ENCODE results near the gene PDE6C. TPM values are rescaled to one million over a fixed set of nuclear protein-coding genes. Genes with fewer than 3 reads are reported as not detected.

PDE6C gene
- total RNA-seq, 5 donors from 2014 or later (not counting 1 experiment from before 2014, with no cell fraction given) = not detected

DNA sequence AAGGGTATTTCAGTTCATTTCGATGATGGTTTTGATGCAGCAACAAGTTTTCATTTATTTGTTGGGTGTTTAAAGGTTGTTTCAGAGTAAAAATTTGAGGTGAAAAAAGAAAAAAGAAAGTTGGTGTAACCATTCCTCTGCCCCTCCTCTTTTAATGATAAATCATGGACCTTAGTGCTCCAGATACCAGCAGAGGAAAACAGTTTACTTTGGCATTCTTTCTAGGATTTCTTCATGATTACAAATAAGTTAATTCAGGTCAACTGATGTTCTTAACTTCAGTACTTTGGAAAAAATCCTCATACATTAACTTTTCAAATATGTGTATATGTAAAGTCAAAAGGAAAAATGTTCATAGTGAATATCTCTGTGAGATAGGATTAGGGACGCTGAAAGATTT is 9.3 kb upstream of the PDE6C start:
- ChIA-PET CTCF (no interaction called here), POLR2A (no interaction called here)
- Mint-ChIP-seq H3K9me3 (peaks cover 0 to 13% (median 2%) of the 10 kb centered on the region in 3 donors), H3K27ac (no peak overlapping the region), H3K27me3 (peaks cover 37 to 58% of the 10 kb centered on the region in 2 donors), H3K36me3 (no peaks in the 10 kb centered on the region), H3K4me3 (no peak overlapping the region), H3K4me1 (no peaks in the 10 kb centered on the region)
- Histone ChIP-seq H3K4me1 (ENCODE audit: control insufficient read depth in 1 of 2, extremely low read depth in 1 of 2, insufficient read depth in 2 of 2, low read length in 2 of 2) (no peaks in the 10 kb centered on the region), H3K4me3 (ENCODE audit: control insufficient read depth in 1 of 2, extremely low read depth in 1 of 2, low read length in 1 of 2) (no peak overlapping the region), H3K9me3 (no peaks in the 10 kb centered on the region), H3K36me3 (ENCODE audit: control insufficient read depth in 2 of 2, extremely low read depth in 1 of 2, insufficient read depth in 1 of 2, low read length in 1 of 2) (no peaks in the 10 kb centered on the region), H3K27me3 (replicated peaks in 1 of 2; ENCODE audit: control insufficient read depth in 2 of 2, extremely low read depth in 1 of 2, insufficient read depth in 2 of 2, low read length in 1 of 2) (peaks cover 6 to 26% of the 10 kb centered on the region in 2 experiments), H3K27ac (ENCODE audit: low read length) (no peak overlapping the region)
- whole genome bisulfite sequencing (ENCODE audit: insufficient coverage) = no CpG with 5 or more reads among the region's 2 CpGs
- ATAC-seq (replicated peaks in 1 of 4) (no peak), DNase-seq (no peak)

DNA sequence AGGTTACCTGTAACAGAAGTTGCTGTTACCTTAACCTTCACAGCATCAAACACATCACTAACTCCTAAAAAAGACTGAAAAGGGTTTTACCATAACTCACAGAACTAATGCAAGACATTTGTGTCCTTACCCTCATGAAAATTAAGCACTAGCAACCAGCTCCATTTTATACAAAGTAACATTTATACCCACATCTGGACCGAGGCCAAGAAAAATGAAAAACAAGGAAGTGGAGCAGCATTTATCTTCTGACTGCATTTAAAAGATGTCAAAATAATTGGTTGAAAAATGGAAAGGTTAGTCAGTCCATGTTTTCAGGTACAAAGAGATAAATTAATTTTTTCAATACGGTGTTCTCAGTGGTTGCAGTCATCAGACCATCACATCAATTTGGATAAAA is 8.2 kb upstream of the PDE6C start:
- Histone ChIP-seq H3K27ac (ENCODE audit: low read length) (no peak overlapping the region), H3K9me3 (no peaks in the 10 kb centered on the region), H3K4me3 (ENCODE audit: control insufficient read depth in 1 of 2, extremely low read depth in 1 of 2, low read length in 1 of 2) (no peak overlapping the region), H3K4me1 (ENCODE audit: control insufficient read depth in 1 of 2, extremely low read depth in 1 of 2, insufficient read depth in 2 of 2, low read length in 2 of 2) (no peaks in the 10 kb centered on the region), H3K36me3 (ENCODE audit: control insufficient read depth in 2 of 2, extremely low read depth in 1 of 2, insufficient read depth in 1 of 2, low read length in 1 of 2) (no peaks in the 10 kb centered on the region), H3K27me3 (replicated peaks in 1 of 2; ENCODE audit: control insufficient read depth in 2 of 2, extremely low read depth in 1 of 2, insufficient read depth in 2 of 2, low read length in 1 of 2) (peaks cover 6 to 23% of the 10 kb centered on the region in 2 experiments)
- ChIA-PET CTCF (interaction anchor here in 1 of 2 donors (0.6 kb wide), 1 partner anchor 42 kb away, joined by 3 read pairs; no protein-coding TSS in a partner anchor), POLR2A (no interaction called here)
- Mint-ChIP-seq H3K4me1 (no peaks in the 10 kb centered on the region), H3K4me3 (no peak overlapping the region), H3K27me3 (peaks cover 37 to 61% of the 10 kb centered on the region in 2 donors), H3K36me3 (no peaks in the 10 kb centered on the region), H3K9me3 (peaks cover 0 to 13% (median 2%) of the 10 kb centered on the region in 3 donors), H3K27ac (no peak overlapping the region)
- DNase-seq = no peak
- ATAC-seq (replicated peaks in 1 of 4) = no peak
- no CpG with 5 or more reads among the region's 2 CpGs for WGBS (ENCODE audit: insufficient coverage)

DNA sequence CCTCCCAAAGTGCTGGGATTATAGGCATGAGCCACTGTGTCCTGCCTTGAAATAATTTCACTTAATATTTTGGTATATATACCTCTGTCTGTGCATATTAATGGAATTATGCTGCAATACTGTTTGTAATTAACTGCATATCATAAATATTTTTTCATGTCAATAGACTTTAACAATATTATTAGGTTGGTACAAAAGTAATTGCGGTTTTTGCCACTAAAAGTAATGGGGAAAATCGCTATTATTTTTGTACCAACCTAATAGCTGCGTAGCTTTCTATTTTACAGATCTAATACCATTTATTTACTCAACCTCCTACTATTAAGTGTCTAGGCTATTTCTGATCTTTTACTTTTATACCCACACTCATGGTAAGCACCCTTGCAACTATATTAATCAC is 3.9 kb upstream of the PDE6C start:
- no peaks in the 10 kb centered on the region for H3K9me3 ChIP-seq
- ChIA-PET CTCF (no interaction called here), POLR2A (no interaction called here)
- Mint-ChIP-seq H3K9me3 (peaks cover 0 to 13% (median 2%) of the 10 kb centered on the region in 3 donors), H3K27ac (no peak overlapping the region), H3K27me3 (peaks cover 23 to 31% of the 10 kb centered on the region in 2 donors), H3K4me3 (no peak overlapping the region), H3K4me1 (no peaks in the 10 kb centered on the region), H3K36me3 (no peaks in the 10 kb centered on the region)
- no peak for ATAC-seq (replicated peaks in 1 of 4)
- no peaks in the 10 kb centered on the region for H3K36me3 ChIP-seq (ENCODE audit: control insufficient read depth in 2 of 2, extremely low read depth in 1 of 2, insufficient read depth in 1 of 2, low read length in 1 of 2)
- H3K4me3 ChIP-seq (ENCODE audit: control insufficient read depth in 1 of 2, extremely low read depth in 1 of 2, low read length in 1 of 2) = no peak overlapping the region
- peaks cover 2 to 4% of the 10 kb centered on the region in 2 experiments for H3K27me3 ChIP-seq (replicated peaks in 1 of 2; ENCODE audit: control insufficient read depth in 2 of 2, extremely low read depth in 1 of 2, insufficient read depth in 2 of 2, low read length in 1 of 2)
- no CpG with 5 or more reads among the region's 3 CpGs for WGBS (ENCODE audit: insufficient coverage)
- H3K4me1 ChIP-seq (ENCODE audit: control insufficient read depth in 1 of 2, extremely low read depth in 1 of 2, insufficient read depth in 2 of 2, low read length in 2 of 2) = no peaks in the 10 kb centered on the region
- H3K27ac ChIP-seq (ENCODE audit: low read length) = no peak overlapping the region
- no peak for DNase-seq

DNA sequence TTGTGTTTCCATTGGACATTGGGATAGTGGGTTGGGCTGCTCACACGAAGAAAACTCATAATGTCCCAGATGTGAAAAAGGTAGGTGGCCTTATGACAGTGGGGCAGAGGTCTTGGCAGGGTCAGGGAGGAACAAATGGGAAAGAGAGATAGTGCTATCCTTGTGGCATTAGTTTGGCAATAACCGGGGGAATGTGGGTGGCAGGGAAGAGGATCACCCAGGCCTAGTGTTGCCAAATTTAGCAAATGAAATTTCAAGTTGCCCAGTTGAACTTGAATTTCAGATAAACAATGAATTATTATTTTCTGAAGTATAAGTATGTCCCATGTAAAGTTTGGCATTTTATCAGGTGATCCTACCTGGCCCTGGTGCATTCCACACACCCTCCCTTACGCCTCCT is 789 bp downstream of the PDE6C start:
- Mint-ChIP-seq H3K4me1 (peaks cover 0 to 2% (median 0%) of the 10 kb centered on the region in 3 donors), H3K27ac (no peak overlapping the region), H3K9me3 (no peaks in the 10 kb centered on the region), H3K4me3 (no peak overlapping the region), H3K27me3 (peaks cover 6% of the 10 kb centered on the region in 2 donors), H3K36me3 (no peaks in the 10 kb centered on the region)
- 56% methylated on average over 3 of the region's 3 CpGs for WGBS (ENCODE audit: insufficient coverage)
- Histone ChIP-seq H3K9me3 (no peaks in the 10 kb centered on the region), H3K27me3 (replicated peaks in 1 of 2; ENCODE audit: control insufficient read depth in 2 of 2, extremely low read depth in 1 of 2, insufficient read depth in 2 of 2, low read length in 1 of 2) (peaks cover 0 to 4% of the 10 kb centered on the region in 2 experiments), H3K4me1 (ENCODE audit: control insufficient read depth in 1 of 2, extremely low read depth in 1 of 2, insufficient read depth in 2 of 2, low read length in 2 of 2) (no peaks in the 10 kb centered on the region), H3K36me3 (ENCODE audit: control insufficient read depth in 2 of 2, extremely low read depth in 1 of 2, insufficient read depth in 1 of 2, low read length in 1 of 2) (no peaks in the 10 kb centered on the region), H3K4me3 (ENCODE audit: control insufficient read depth in 1 of 2, extremely low read depth in 1 of 2, low read length in 1 of 2) (no peak overlapping the region), H3K27ac (ENCODE audit: low read length) (no peak overlapping the region)
- ChIA-PET CTCF (no interaction called here), POLR2A (no interaction called here)
- ATAC-seq (replicated peaks in 1 of 4) (no peak), DNase-seq (no peak)

DNA sequence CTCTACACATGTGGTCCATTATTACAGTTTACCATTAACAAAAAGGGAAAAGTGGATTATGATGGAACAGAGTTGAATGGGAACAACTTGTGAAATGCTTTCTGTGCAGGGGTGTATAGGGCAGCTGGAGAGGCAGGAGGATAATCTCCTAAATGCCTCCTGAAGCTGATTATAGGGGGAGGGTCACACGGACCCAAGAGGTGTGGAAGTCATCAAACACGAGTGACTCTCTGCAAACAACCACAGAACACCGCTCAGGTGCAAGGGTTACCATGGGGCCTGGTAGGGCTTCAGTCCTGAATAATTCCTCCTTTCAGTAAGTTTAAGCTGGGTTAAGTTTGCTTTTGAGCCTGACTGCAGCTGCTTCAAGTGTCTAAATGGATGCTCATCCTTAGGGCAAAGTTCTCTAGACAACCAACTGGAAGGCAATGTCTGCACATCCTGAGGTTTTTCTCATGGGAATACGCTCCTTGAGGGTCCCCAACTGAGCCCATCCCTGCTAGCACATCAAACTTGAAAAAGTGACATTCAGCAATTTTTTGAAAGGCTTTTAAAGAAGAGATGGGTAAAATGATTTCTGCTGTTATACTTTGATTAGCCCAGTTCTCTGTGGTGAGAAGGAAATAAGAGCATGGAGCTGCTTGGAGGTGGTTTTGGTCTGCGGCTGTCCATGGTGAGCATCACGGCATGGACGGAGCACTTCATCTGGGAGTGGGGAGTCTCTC is 1.9 kb downstream of the PDE6C start:
- Histone ChIP-seq H3K4me1 (ENCODE audit: control insufficient read depth in 1 of 2, extremely low read depth in 1 of 2, insufficient read depth in 2 of 2, low read length in 2 of 2) (no peaks in the 10 kb centered on the region), H3K27me3 (replicated peaks in 1 of 2; ENCODE audit: control insufficient read depth in 2 of 2, extremely low read depth in 1 of 2, insufficient read depth in 2 of 2, low read length in 1 of 2) (peaks cover 0 to 4% of the 10 kb centered on the region in 2 experiments), H3K27ac (ENCODE audit: low read length) (no peak overlapping the region), H3K36me3 (ENCODE audit: control insufficient read depth in 2 of 2, extremely low read depth in 1 of 2, insufficient read depth in 1 of 2, low read length in 1 of 2) (no peaks in the 10 kb centered on the region), H3K4me3 (ENCODE audit: control insufficient read depth in 1 of 2, extremely low read depth in 1 of 2, low read length in 1 of 2) (no peak overlapping the region), H3K9me3 (no peaks in the 10 kb centered on the region)
- no peaks in the 10 kb centered on the region for H3K36me3 Mint-ChIP-seq
- peaks cover 1 to 6% of the 10 kb centered on the region in 2 donors for H3K27me3 Mint-ChIP-seq
- H3K4me3 Mint-ChIP-seq = no peak overlapping the region
- no peak overlapping the region for H3K27ac Mint-ChIP-seq
- ChIA-PET CTCF (interaction anchor here in 1 of 2 donors (0.5 kb wide), 1 partner anchor 194 kb away, joined by 3 read pairs; no protein-coding TSS in a partner anchor), POLR2A (no interaction called here)
- DNase-seq (no peak), ATAC-seq (replicated peaks in 1 of 4) (no peak)
- H3K4me1 Mint-ChIP-seq = peaks cover 0 to 2% (median 0%) of the 10 kb centered on the region in 3 donors
- H3K9me3 Mint-ChIP-seq = no peaks in the 10 kb centered on the region
- WGBS (ENCODE audit: insufficient coverage) = 100% methylated on average over 1 of the region's 7 CpGs

DNA sequence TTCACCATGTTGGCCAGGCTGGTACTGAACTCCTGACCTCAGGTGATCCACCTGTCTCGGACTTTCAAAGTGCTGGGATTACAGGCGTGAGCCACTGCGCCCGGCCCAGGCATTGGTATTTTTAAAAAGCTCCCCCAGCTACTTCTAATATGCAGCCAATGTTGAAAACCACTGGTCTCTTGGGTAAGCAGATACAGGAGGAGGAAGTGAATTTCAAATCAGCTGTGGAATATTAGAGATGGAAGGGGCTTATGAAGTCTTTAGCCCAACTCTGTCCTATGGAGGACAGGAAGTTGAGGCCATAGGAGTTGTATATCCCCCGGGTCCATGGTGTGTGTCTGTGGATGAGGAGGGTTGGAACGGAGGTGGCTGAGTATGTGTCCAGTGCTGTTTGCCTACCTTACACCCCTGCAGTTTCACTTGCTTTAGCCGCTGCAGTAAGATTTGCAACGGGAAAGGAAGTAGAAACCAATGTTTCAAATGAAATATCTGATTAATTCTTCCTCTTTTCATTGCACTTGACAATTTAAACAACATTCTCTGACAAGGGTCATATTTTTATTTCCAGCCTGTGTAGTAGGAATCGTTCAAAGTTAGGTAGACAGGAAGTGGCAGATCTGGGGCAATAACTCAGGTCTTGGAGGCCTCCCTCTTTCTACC is 3.4 kb downstream of the PDE6C start:
- peaks cover 0 to 4% of the 10 kb centered on the region in 2 experiments for H3K27me3 ChIP-seq (replicated peaks in 1 of 2; ENCODE audit: control insufficient read depth in 2 of 2, extremely low read depth in 1 of 2, insufficient read depth in 2 of 2, low read length in 1 of 2)
- H3K4me3 ChIP-seq (ENCODE audit: control insufficient read depth in 1 of 2, extremely low read depth in 1 of 2, low read length in 1 of 2) = no peak overlapping the region
- WGBS (ENCODE audit: insufficient coverage) = 80% methylated on average over 1 of the region's 9 CpGs
- no peaks in the 10 kb centered on the region for H3K4me1 ChIP-seq (ENCODE audit: control insufficient read depth in 1 of 2, extremely low read depth in 1 of 2, insufficient read depth in 2 of 2, low read length in 2 of 2)
- no peak for DNase-seq
- H3K36me3 ChIP-seq (ENCODE audit: control insufficient read depth in 2 of 2, extremely low read depth in 1 of 2, insufficient read depth in 1 of 2, low read length in 1 of 2) = no peaks in the 10 kb centered on the region
- Mint-ChIP-seq H3K27ac (no peak overlapping the region), H3K4me1 (peaks cover 0 to 2% (median 0%) of the 10 kb centered on the region in 3 donors), H3K4me3 (no peak overlapping the region), H3K27me3 (peaks cover 1 to 6% of the 10 kb centered on the region in 2 donors), H3K36me3 (no peaks in the 10 kb centered on the region), H3K9me3 (no peaks in the 10 kb centered on the region)
- H3K27ac ChIP-seq (ENCODE audit: low read length) = no peak overlapping the region
- CTCF ChIA-PET = interaction anchor here in 1 of 2 donors (0.6 kb wide), 1 partner anchor 1706 kb away, joined by 4 read pairs; no protein-coding TSS in a partner anchor
- POLR2A ChIA-PET = interaction anchor here in 1 of 2 donors (0.7 kb wide), 1 partner anchor 12 kb away, joined by 6 read pairs; no protein-coding TSS in a partner anchor
- no peak for ATAC-seq (replicated peaks in 1 of 4)
- H3K9me3 ChIP-seq = no peaks in the 10 kb centered on the region
